ENCODE measurements around the gene CFDP1.

The CFDP1 gene

GRCh38 chr16:75301804-75302203, 131.5 kb downstream of the CFDP1 start:
- no peak overlapping the region for H3K27ac ChIP-seq
- no peaks in the 10 kb centered on the region for H3K9me3 ChIP-seq
- DNase-seq, result no peak
- peaks cover 0 to 27% (median 22%) of the 10 kb centered on the region in 4 donors for H3K4me1 ChIP-seq
- intact Hi-C loops (cut with DNase I; ENCODE audit: low total_unique reads), result no loop called here
- peaks cover 18 to 49% (median 30%) of the 10 kb centered on the region in 3 donors for H3K36me3 ChIP-seq
- no peaks in the 10 kb centered on the region for H3K27me3 ChIP-seq
- TF ChIP-seq CTCF (IDR thresholded peaks at IDR 0.05), result no peak
- H3K4me3 ChIP-seq, result no peak overlapping the region

- Histone ChIP-seq H3K4me3 (no peak overlapping the region), H3K27ac (no peak overlapping the region), H3K9me3 (no peaks in the 10 kb centered on the region), H3K4me1 (no peaks in the 10 kb centered on the region), H3K36me3 (peaks cover 27 to 68% (median 56%) of the 10 kb centered on the region in 3 donors), H3K27me3 (no peaks in the 10 kb centered on the region)
- no peak for DNase-seq
- no peak for TF ChIP-seq CTCF (IDR thresholded peaks at IDR 0.05)
- intact Hi-C loops (cut with DNase I; ENCODE audit: low total_unique reads), result no loop called here
Observed at GRCh38 chr16:75298267-75298666, 135.0 kb downstream of the CFDP1 start.

GRCh38 chr16:75296606-75297005, 136.7 kb downstream of the CFDP1 start:
- no peaks in the 10 kb centered on the region for H3K27me3 ChIP-seq
- intact Hi-C loops (cut with DNase I; ENCODE audit: low total_unique reads), result no loop called here
- DNase-seq, result no peak
- H3K9me3 ChIP-seq, result no peaks in the 10 kb centered on the region
- H3K36me3 ChIP-seq, result peaks cover 44 to 71% (median 62%) of the 10 kb centered on the region in 3 donors
- no peaks in the 10 kb centered on the region for H3K4me1 ChIP-seq
- H3K4me3 ChIP-seq, result no peak overlapping the region
- H3K27ac ChIP-seq, result no peak overlapping the region
- TF ChIP-seq CTCF (IDR thresholded peaks at IDR 0.05), result no peak

- Histone ChIP-seq H3K4me3 (no peak overlapping the region), H3K9me3 (no peaks in the 10 kb centered on the region), H3K27ac (no peak overlapping the region), H3K4me1 (no peaks in the 10 kb centered on the region), H3K36me3 (peaks cover 40 to 67% (median 60%) of the 10 kb centered on the region in 3 donors), H3K27me3 (no peaks in the 10 kb centered on the region)
- DNase-seq, result no peak
- intact Hi-C loops (cut with DNase I; ENCODE audit: low total_unique reads), result no loop called here
- TF ChIP-seq CTCF (IDR thresholded peaks at IDR 0.05), result no peak
Observed at GRCh38 chr16:75294773-75295459, 138.4 kb downstream of the CFDP1 start.

- Histone ChIP-seq H3K9me3 (no peaks in the 10 kb centered on the region), H3K36me3 (peaks cover 37 to 64% (median 61%) of the 10 kb centered on the region in 3 donors), H3K4me1 (no peaks in the 10 kb centered on the region), H3K27me3 (no peaks in the 10 kb centered on the region), H3K4me3 (no peak overlapping the region), H3K27ac (no peak overlapping the region)
- no peak for TF ChIP-seq CTCF (IDR thresholded peaks at IDR 0.05)
- no peak for DNase-seq
- intact Hi-C loops (cut with DNase I; ENCODE audit: low total_unique reads), result no loop called here
Observed at GRCh38 chr16:75293772-75294171, 139.5 kb downstream of the CFDP1 start.

Data from tibial artery (tissue), 4 donors.